GM12878 (cell line): Measurements from ENCODE around the gene EGFR. TPM values are rescaled to one million over a fixed set of nuclear protein-coding genes. Genes with fewer than 3 reads are reported as not detected.

Experiments
- ATAC-seq: fragments of 200-7000 bp; cut with Tn5 transposase; 3 replicates; pipeline ENCODE4 v1.9.1; 2020; ENCODE audit warnings: mild to moderate bottlenecking, moderate library complexity
- BruUV-seq: library from RNA; stranded (reverse); fragments of 400-500 nt; replicated peaks from 2 replicates; lab custom pipeline; 2021; lab: Mats Ljungman, UMichigan
- CTCF ChIA-PET: fragments of 300-600 bp; sonication (Branson Sonifier 250); formaldehyde crosslinking; extraction: SDS; loops from one replicate; lab custom pipeline; 2021; ENCODE audit warnings: inconsistent platforms; lab: Yijun Ruan, JAX
- POLR2A ChIA-PET: fragments of 350-600 bp; formaldehyde crosslinking; extraction: SDS; loops from one replicate; lab custom pipeline; 2021; ENCODE audit warnings: inconsistent platforms; lab: Charles Lee
- RAD21 ChIA-PET: fragments of 300-600 bp; sonication (Branson Sonifier 250); formaldehyde crosslinking; loops from one replicate; lab custom pipeline; 2023; ENCODE audit warnings: antibody characterized with exemption; ENCODE audit not compliant: unreplicated experiment; lab: Charles Lee
- SMC1A ChIA-PET: fragments of 300-600 bp; sonication (Branson Sonifier 250); formaldehyde crosslinking; loops from one replicate; lab custom pipeline; 2023; ENCODE audit not compliant: unreplicated experiment, uncharacterized antibody; lab: Charles Lee
- DNase-seq: peaks from one replicate; pipeline ENCODE4 v3.0.0-alpha.2; 2011; ENCODE audit warnings: low read depth, low spot score
- FAIRE-seq: peaks from 3 replicates; lab custom pipeline; 2011; peaks lifted over from hg19 to GRCh38; lab: Jason Lieb, UNC
- H2AFZ ChIP-seq: 2 replicates; pipeline ENCODE4 v1.6.0; 2011; ENCODE audit warnings: low read depth, low read length, control low read depth; ENCODE audit not compliant: control insufficient read depth
- H3K27ac ChIP-seq: 2 replicates; pipeline ENCODE4 v1.5.1; 2011; ENCODE audit warnings: control low read depth; ENCODE audit not compliant: control insufficient read depth, insufficient read depth
- H3K27me3 ChIP-seq, 2 experiments: replicated peaks in 1 of 2; 2 replicates each; pipeline versions ENCODE4 v1.6.0 to v1.6.1; 2011; ENCODE audit warnings: low read length in 1 of 2; ENCODE audit not compliant: control insufficient read depth in 2 of 2, insufficient read depth in 2 of 2
- H3K36me3 ChIP-seq, 2 experiments: 2 replicates each; pipeline ENCODE4 v1.5.1; 2011; ENCODE audit warnings: low read length in 1 of 2; ENCODE audit not compliant: control insufficient read depth in 2 of 2, insufficient read depth in 2 of 2
- H3K4me1 ChIP-seq: 2 replicates; pipeline ENCODE4 v1.6.1; 2011; ENCODE audit warnings: mild to moderate bottlenecking, low read length, moderate library complexity, mixed read lengths; ENCODE audit not compliant: control insufficient read depth, insufficient read depth
- H3K4me2 ChIP-seq: 2 replicates; pipeline ENCODE4 v1.6.0; 2011; ENCODE audit warnings: control low read depth; ENCODE audit not compliant: control insufficient read depth, insufficient read depth
- H3K4me3 ChIP-seq: fragments of 200-600 bp; sonication (generic); 2 replicates; pipeline ENCODE4 v1.5.1; 2016
- H3K79me2 ChIP-seq: 2 replicates; pipeline ENCODE4 v1.6.0; 2011; ENCODE audit warnings: low read length; ENCODE audit not compliant: control insufficient read depth, insufficient read depth
- H3K9ac ChIP-seq: 2 replicates; pipeline ENCODE4 v1.8.0; 2011; ENCODE audit warnings: low read length, control low read depth, mixed read lengths; ENCODE audit not compliant: control insufficient read depth, insufficient read depth
- H3K9me3 ChIP-seq: replicated peaks from 3 replicates; pipeline ENCODE4 v1.5.1; 2011; ENCODE audit warnings: mild to moderate bottlenecking, low read length; ENCODE audit not compliant: control insufficient read depth, insufficient read depth
- H4K20me1 ChIP-seq: 2 replicates; pipeline ENCODE4 v1.6.0; 2011; ENCODE audit not compliant: control insufficient read depth, insufficient read depth
- MYB ChIP-seq: fragments of 150-350 bp; IDR thresholded peaks from 2 replicates; pipeline ENCODE4 v1.6.1; 2014; ENCODE audit warnings: mild to moderate bottlenecking, low read depth, low read length, borderline replicate concordance
- NFYA ChIP-seq: IDR thresholded peaks from 2 replicates; pipeline ENCODE4 v1.6.1; 2011; ENCODE audit warnings: low read depth, mild to moderate bottlenecking, low read length, improper control_type of control experiment, borderline replicate concordance
- PAX5 ChIP-seq: IDR thresholded peaks from 2 replicates; pipeline ENCODE4 v1.6.1; 2011; ENCODE audit warnings: low read depth, low read length, borderline replicate concordance
- RAD21 ChIP-seq: IDR thresholded peaks from 2 replicates; pipeline ENCODE4 v1.6.1; 2011; ENCODE audit warnings: mild to moderate bottlenecking, low read depth, low read length, moderate library complexity; ENCODE audit not compliant: insufficient read depth
- RUNX3 ChIP-seq: IDR thresholded peaks from 2 replicates; pipeline ENCODE4 v1.6.1; 2012; ENCODE audit warnings: low read length, inconsistent platforms
- YY1 ChIP-seq: IDR thresholded peaks from 2 replicates; pipeline ENCODE4 v1.6.1; 2011; ENCODE audit warnings: low read depth, mild to moderate bottlenecking, low read length
- WGBS: methylation state at CpG from one replicate; pipeline ENCODE4 v1.1.6; 2016; ENCODE audit warnings: low lambda C conversion rate; ENCODE audit not compliant: insufficient replicate concordance, insufficient coverage; ENCODE audit errors: missing lambda C conversion rate; 5-methylcytosine and 5-hydroxymethylcytosine counted together
- in situ Hi-C: fragments of 300-500 bp; cut with MboI; formaldehyde crosslinking; loops from 9 replicates; pipeline ENCODE4 v1.14.3; 2018; ENCODE audit warnings: mixed read lengths
- intact Hi-C: fragments of 100-400 bp; cut with micrococcal nuclease; formaldehyde crosslinking; loops from one replicate; pipeline ENCODE4 v1.14.2; 2022; ENCODE audit not compliant: unreplicated experiment
- polyA plus RNA-seq, 11 experiments: library from polyadenylated mRNA; depleted of rRNA in 4 of 11; unstranded in 6 of 11; stranded (reverse) in 5 of 11; fragments of >200 nt; fragmentation: Nextera tagmentation in 4 of 11; fragmentation: Illumina TruSeq in 1 of 11; extraction: Ambion mirVana in 4 of 11; extraction: Trizol in 1 of 11; gene quantifications; 1 replicate in 1 of 11; 2 replicates in 10 of 11; pipeline versions ENCODE4 v1.2.1 to v1.2.3, GENCODE V29; 2011 to 2016; ENCODE audit warnings: inconsistent platforms in 2 of 11, missing spikeins in 2 of 11, low read depth in 1 of 11
- total RNA-seq, 4 experiments: library from RNA; depleted of rRNA in 3 of 4; stranded (reverse); fragments of >200 nt in 3 of 4; fragmentation: Illumina TruSeq in 1 of 4; extraction: Trizol in 1 of 4; gene quantifications; 2 replicates each; pipeline versions ENCODE4 v1.2.1 to v1.2.3, GENCODE V29; 2013 to 2021
- TF ChIP-seq, protein P1 (sequence below): fragments of 450-650 bp; IDR thresholded peaks from 2 replicates; pipeline ENCODE4 v1.6.1; 2016; ENCODE audit warnings: mild to moderate bottlenecking
- TF ChIP-seq, protein P2 (sequence below): fragments of 150-350 bp; IDR thresholded peaks from 2 replicates; pipeline ENCODE4 v1.6.1; 2014; ENCODE audit warnings: mild to moderate bottlenecking, low read depth, low read length
- TF ChIP-seq, protein P3 (sequence below): fragments of 450-650 bp; IDR thresholded peaks from 2 replicates; pipeline ENCODE4 v1.6.1; 2017; ENCODE audit warnings: low read depth, mild to moderate bottlenecking, moderate library complexity
- TF ChIP-seq, protein P4 (sequence below): IDR thresholded peaks from 2 replicates; pipeline ENCODE4 v1.6.1; 2011; ENCODE audit warnings: mild to moderate bottlenecking, low read depth, low read length, moderate library complexity; ENCODE audit not compliant: insufficient replicate concordance

EGFR gene
- total and polyA plus RNA-seq, 10 of the 15 experiments (the other 5 are each of a cell fraction or from before 2014, with no cell fraction given) = 0.01 to 0.31 TPM; not detected in 8

DNA sequence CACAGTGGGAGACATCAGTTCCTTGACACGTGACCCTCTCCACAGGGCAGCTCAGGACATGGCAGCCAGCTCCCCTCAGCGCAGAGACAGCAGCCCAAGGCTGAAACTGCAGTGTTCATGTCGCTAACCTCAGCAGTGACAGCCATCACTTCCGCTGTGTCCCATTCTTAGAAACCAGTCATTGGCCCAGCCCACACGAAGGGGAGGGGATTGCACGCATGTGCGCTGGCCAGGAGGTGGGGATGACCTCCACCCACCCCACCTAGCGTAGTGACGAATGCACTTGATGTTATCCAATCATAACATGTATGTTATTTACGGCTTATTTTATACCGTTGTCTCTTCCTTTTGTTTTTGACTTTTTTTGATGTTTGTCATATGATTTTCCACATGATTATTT is 36.9 kb upstream of the EGFR start:
- no peaks in the 10 kb centered on the region for H3K9me3 ChIP-seq
- no peaks in the 10 kb centered on the region for H3K36me3 ChIP-seq
- H3K79me2 ChIP-seq = no peaks in the 10 kb centered on the region
- no peak overlapping the region for H3K4me3 ChIP-seq
- no peak overlapping the region for H3K4me2 ChIP-seq
- ChIA-PET RAD21 (no interaction called here), SMC1A (no interaction called here), CTCF (no interaction called here)
- no peak overlapping the region for H3K9ac ChIP-seq
- no peak overlapping the region for H2AFZ ChIP-seq
- DNase-seq (no peak), FAIRE-seq (no peak)
- in situ Hi-C loops = no loop called here
- H4K20me1 ChIP-seq = no peaks in the 10 kb centered on the region
- TF ChIP-seq, protein P1, sequence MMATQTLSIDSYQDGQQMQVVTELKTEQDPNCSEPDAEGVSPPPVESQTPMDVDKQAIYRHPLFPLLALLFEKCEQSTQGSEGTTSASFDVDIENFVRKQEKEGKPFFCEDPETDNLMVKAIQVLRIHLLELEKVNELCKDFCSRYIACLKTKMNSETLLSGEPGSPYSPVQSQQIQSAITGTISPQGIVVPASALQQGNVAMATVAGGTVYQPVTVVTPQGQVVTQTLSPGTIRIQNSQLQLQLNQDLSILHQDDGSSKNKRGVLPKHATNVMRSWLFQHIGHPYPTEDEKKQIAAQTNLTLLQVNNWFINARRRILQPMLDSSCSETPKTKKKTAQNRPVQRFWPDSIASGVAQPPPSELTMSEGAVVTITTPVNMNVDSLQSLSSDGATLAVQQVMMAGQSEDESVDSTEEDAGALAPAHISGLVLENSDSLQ = no peak
- no peak for TF ChIP-seq PAX5
- no peak for TF ChIP-seq RAD21
- TF ChIP-seq, all 136 proteins: peak for 0
- no peaks in the 10 kb centered on the region for H3K4me1 ChIP-seq
- no peaks in the 10 kb centered on the region; a peak in 1 of 4 replicates for H3K27me3 ChIP-seq
- BruUV-seq = no TSS peak
- peak; percentile 29; the same call in 1 of the 3 replicates for ATAC-seq
- POLR2A ChIA-PET = no interaction called here
- 62% methylated on average over 11 of the region's 11 CpGs for WGBS
- no peak overlapping the region for H3K27ac ChIP-seq
- intact Hi-C loops = no loop called here

DNA sequence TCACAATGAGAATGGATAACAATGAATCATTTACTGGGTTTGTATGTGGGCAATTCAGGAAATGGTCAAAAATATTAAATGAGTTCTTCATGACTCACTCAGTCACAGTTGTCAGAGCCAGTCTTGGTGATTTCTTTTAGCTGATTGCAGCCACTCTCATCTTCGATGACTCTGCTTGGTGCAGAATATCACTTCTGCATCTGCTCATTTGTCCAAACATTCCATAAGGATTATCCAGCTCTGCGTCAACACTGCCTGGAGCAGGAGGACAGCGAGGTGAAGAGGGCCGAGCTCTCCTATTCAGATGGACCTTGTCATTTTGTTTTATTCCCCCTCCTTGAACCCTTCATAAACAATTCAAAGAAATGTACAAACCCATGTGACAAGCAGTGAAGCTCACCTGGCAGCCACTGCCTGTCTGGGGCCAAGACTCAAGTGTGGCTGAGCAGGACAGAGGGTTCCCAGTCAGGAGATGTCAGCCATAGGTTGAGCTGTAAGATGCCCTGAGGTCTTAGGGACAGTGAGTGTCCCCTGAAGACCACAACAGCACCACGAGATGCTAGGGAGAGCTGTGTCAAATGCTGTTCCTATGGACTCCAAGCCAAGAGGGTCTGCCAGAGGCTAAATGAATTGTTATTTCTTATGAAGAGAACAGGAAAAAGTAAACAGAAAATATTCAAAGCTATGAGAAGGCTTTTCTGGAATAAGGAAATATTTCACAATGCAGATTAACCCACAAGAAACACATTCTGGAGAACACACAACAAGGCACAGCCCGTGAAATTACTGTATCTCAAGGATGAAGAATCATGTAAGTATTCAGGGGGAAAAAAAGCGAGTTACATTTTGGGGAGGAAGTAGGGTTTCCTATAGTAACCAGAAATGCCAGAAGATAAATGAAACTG is 33.1 kb upstream of the EGFR start:
- ChIA-PET RAD21 (no interaction called here), CTCF (no interaction called here), SMC1A (no interaction called here), POLR2A (no interaction called here)
- Histone ChIP-seq H2AFZ (no peak overlapping the region), H3K9ac (no peak overlapping the region), H4K20me1 (no peaks in the 10 kb centered on the region), H3K9me3 (no peaks in the 10 kb centered on the region), H3K4me3 (no peak overlapping the region), H3K4me2 (no peak overlapping the region), H3K36me3 (no peaks in the 10 kb centered on the region), H3K4me1 (no peaks in the 10 kb centered on the region), H3K79me2 (no peaks in the 10 kb centered on the region), H3K27ac (no peak overlapping the region), H3K27me3 (no peaks in the 10 kb centered on the region; a peak in 1 of 4 replicates)
- no peak for FAIRE-seq
- intact Hi-C loops = no loop called here
- no peak for ATAC-seq
- WGBS = 11% methylated on average over 7 of the region's 7 CpGs
- in situ Hi-C loops = no loop called here
- no TSS peak for BruUV-seq
- DNase-seq = no peak
- TF ChIP-seq, protein P2, sequence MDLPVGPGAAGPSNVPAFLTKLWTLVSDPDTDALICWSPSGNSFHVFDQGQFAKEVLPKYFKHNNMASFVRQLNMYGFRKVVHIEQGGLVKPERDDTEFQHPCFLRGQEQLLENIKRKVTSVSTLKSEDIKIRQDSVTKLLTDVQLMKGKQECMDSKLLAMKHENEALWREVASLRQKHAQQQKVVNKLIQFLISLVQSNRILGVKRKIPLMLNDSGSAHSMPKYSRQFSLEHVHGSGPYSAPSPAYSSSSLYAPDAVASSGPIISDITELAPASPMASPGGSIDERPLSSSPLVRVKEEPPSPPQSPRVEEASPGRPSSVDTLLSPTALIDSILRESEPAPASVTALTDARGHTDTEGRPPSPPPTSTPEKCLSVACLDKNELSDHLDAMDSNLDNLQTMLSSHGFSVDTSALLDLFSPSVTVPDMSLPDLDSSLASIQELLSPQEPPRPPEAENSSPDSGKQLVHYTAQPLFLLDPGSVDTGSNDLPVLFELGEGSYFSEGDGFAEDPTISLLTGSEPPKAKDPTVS = no peak
- TF ChIP-seq, protein P3, sequence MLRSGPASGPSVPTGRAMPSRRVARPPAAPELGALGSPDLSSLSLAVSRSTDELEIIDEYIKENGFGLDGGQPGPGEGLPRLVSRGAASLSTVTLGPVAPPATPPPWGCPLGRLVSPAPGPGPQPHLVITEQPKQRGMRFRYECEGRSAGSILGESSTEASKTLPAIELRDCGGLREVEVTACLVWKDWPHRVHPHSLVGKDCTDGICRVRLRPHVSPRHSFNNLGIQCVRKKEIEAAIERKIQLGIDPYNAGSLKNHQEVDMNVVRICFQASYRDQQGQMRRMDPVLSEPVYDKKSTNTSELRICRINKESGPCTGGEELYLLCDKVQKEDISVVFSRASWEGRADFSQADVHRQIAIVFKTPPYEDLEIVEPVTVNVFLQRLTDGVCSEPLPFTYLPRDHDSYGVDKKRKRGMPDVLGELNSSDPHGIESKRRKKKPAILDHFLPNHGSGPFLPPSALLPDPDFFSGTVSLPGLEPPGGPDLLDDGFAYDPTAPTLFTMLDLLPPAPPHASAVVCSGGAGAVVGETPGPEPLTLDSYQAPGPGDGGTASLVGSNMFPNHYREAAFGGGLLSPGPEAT = no peak
- TF ChIP-seq NFYA (no peak), YY1 (no peak), MYB (no peak), RUNX3 (no peak)
- TF ChIP-seq, protein P4, sequence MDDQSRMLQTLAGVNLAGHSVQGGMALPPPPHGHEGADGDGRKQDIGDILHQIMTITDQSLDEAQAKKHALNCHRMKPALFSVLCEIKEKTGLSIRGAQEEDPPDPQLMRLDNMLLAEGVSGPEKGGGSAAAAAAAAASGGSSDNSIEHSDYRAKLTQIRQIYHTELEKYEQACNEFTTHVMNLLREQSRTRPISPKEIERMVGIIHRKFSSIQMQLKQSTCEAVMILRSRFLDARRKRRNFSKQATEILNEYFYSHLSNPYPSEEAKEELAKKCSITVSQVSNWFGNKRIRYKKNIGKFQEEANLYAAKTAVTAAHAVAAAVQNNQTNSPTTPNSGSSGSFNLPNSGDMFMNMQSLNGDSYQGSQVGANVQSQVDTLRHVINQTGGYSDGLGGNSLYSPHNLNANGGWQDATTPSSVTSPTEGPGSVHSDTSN = no peak
